Karpas-422 (cell line): ENCODE measurements around the gene INTS12. TPM values are rescaled to one million over a fixed set of nuclear protein-coding genes. Genes with fewer than 3 reads are reported as not detected.

Experiments used
- DNase-seq: peaks from one replicate; pipeline ENCODE4 v3.0.0-alpha.2; 2015
- H2AFZ ChIP-seq: fragments of 200-600 bp; sonication (generic); 2 replicates; pipeline ENCODE4 v1.6.1; 2014; ENCODE audit warnings: antibody characterized with exemption, low read length, mixed read lengths
- H3K27ac ChIP-seq: fragments of 200-600 bp; sonication (generic); 2 replicates; pipeline ENCODE4 v1.5.1; 2014; ENCODE audit warnings: mild to moderate bottlenecking, low read length, moderate library complexity
- H3K27me3 ChIP-seq: fragments of 200-600 bp; sonication (generic); 2 replicates; pipeline ENCODE4 v1.6.1; 2014; ENCODE audit warnings: low read length, mixed read lengths
- H3K36me3 ChIP-seq: fragments of 200-600 bp; sonication (generic); 2 replicates; pipeline ENCODE4 v1.6.1; 2014; ENCODE audit warnings: low read length, mixed read lengths; ENCODE audit not compliant: insufficient read depth
- H3K4me1 ChIP-seq: fragments of 200-600 bp; sonication (generic); 2 replicates; pipeline ENCODE4 v1.6.1; 2014; ENCODE audit warnings: mild to moderate bottlenecking, low read length, mixed read lengths
- H3K4me2 ChIP-seq: fragments of 200-600 bp; sonication (generic); 2 replicates; pipeline ENCODE4 v1.6.1; 2014; ENCODE audit warnings: low read length, low read depth, mild to moderate bottlenecking; ENCODE audit not compliant: poor library complexity, severe bottlenecking
- H3K4me3 ChIP-seq: fragments of 200-600 bp; sonication (generic); 2 replicates; pipeline ENCODE4 v1.5.1; 2014; ENCODE audit warnings: mild to moderate bottlenecking, antibody characterized with exemption, low read length, mixed read lengths
- H3K79me2 ChIP-seq: fragments of 200-600 bp; sonication (generic); 2 replicates; pipeline ENCODE4 v1.6.1; 2014; ENCODE audit warnings: mild to moderate bottlenecking, low read length, mixed read lengths
- H3K9ac ChIP-seq: fragments of 200-600 bp; sonication (generic); 2 replicates; pipeline ENCODE4 v1.6.0; 2014; ENCODE audit warnings: low read length
- H3K9me2 ChIP-seq: fragments of 200-600 bp; sonication (generic), shearing (Covaris generic); replicated peaks from 2 replicates; pipeline ENCODE4 v1.6.0; 2014; ENCODE audit warnings: mild to moderate bottlenecking, low read length, moderate library complexity; ENCODE audit not compliant: insufficient read depth
- H3K9me3 ChIP-seq: fragments of 300-700, 200-600 bp; sonication (generic); 2 replicates; pipeline ENCODE4 v1.6.1; 2014; ENCODE audit warnings: low read length, mixed read lengths
- H4K20me1 ChIP-seq: fragments of 200-600 bp; sonication (generic); 2 replicates; pipeline ENCODE4 v1.6.1; 2014; ENCODE audit warnings: mild to moderate bottlenecking, antibody characterized with exemption, low read length, low read depth; ENCODE audit not compliant: insufficient read depth
- total RNA-seq: library from RNA; depleted of rRNA; stranded (reverse); fragments of >200 nt; shearing (Covaris generic); gene quantifications from 2 replicates; pipeline ENCODE4 v1.2.3, GENCODE V29; 2014; ENCODE audit warnings: low replicate concordance

INTS12 gene
- total RNA-seq, 1 experiment from 2014 or later, result 25.3 TPM

DNA sequence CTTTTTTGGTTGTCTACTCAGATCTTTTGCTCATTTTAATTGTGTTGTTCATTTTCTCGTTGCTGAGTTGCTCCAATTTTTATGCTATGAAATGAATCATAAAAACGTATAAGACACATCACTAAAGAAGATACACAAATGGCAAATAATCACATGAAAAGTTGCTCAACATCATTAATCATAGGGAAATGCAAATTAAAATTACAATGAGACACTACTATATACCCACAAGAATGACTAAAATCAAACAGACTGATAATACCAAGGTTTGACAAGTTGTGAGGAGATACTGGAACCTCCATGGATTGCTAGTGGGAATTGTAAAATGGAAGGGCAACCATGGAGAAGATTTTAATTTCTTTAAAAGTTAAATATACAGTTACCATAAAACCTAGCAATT is 17.1 kb upstream of the INTS12 start:
- Histone ChIP-seq H3K9me3 (peaks cover 3% of the 10 kb centered on the region; the same call in 1 of the 2 replicates), H2AFZ (no peak overlapping the region), H3K9ac (no peak overlapping the region), H3K27ac (no peak overlapping the region), H3K4me2 (no peak overlapping the region), H3K79me2 (peaks cover 16% of the 10 kb centered on the region), H3K36me3 (peaks cover 53% of the 10 kb centered on the region), H3K27me3 (no peaks in the 10 kb centered on the region), H3K4me1 (peaks cover 9% of the 10 kb centered on the region), H3K4me3 (no peak overlapping the region), H3K9me2 (no peaks in the 10 kb centered on the region), H4K20me1 (no peaks in the 10 kb centered on the region)
- no peak for DNase-seq

DNA sequence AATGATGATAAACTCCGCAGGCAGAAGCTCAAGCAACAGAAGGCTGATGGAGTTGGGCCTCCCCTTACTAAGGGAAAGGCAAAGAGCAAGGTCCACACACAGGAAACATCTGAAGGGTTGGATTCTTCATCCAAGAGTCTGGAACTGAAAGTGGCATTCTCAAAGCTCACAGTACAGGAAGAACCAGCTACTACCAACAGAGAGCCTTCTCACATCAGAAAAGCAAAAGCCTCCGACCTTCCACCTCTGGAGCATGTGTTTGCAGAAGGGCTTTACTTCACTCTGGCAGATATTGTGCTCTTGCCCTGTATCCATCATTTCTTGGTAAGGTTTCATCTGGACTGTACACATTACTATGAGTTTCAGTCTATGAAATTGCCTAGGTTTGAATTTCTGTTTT is 10.7 kb upstream of the INTS12 start:
- Histone ChIP-seq H2AFZ (no peak overlapping the region), H3K27ac (no peak overlapping the region), H3K4me2 (no peak overlapping the region), H3K27me3 (no peaks in the 10 kb centered on the region), H3K4me3 (no peak overlapping the region), H3K9me2 (no peaks in the 10 kb centered on the region), H4K20me1 (no peaks in the 10 kb centered on the region), H3K9me3 (no peaks in the 10 kb centered on the region), H3K4me1 (peaks cover 20% of the 10 kb centered on the region), H3K9ac (no peak overlapping the region), H3K36me3 (peaks cover 22% of the 10 kb centered on the region; the same call in 1 of the 2 replicates), H3K79me2 (peaks cover 54% of the 10 kb centered on the region)
- no peak for DNase-seq

DNA sequence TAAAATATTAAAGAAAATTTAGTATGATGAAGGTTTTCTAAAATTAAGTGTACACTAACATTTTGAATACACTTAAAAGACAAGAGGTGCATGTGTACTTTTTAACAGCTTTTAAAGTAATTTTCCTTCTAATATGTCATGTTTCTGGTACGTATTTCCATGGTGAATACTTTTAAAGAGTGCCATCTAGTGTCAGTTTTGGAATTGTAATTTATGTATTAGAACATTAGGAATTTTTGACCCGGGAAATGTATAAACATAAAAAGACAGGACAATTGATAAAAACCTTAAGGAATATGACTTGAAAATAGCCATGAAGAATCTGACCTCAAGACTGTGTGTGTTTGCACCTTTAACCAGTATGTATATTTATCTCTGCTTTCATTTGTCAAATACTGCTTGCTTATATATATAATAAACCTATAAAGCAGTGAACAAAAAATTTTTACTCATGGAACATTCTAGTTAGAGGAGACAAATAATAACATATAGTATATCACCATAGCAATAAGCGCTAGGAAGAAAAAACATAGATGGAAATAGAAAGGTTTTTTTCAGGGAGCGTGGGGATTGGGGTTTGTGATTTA is 7.3 kb upstream of the INTS12 start:
- H3K79me2 ChIP-seq, result peaks cover 65% of the 10 kb centered on the region
- no peaks in the 10 kb centered on the region for H3K9me3 ChIP-seq
- H3K9me2 ChIP-seq, result no peaks in the 10 kb centered on the region
- no peak overlapping the region for H2AFZ ChIP-seq
- H3K4me3 ChIP-seq, result no peak overlapping the region
- H3K4me2 ChIP-seq, result no peak overlapping the region
- DNase-seq, result peak; percentile 49
- no peak overlapping the region for H3K9ac ChIP-seq
- H3K27me3 ChIP-seq, result no peaks in the 10 kb centered on the region
- peaks cover 7% of the 10 kb centered on the region; the same call in 1 of the 2 replicates for H3K36me3 ChIP-seq
- H3K27ac ChIP-seq, result no peak overlapping the region
- no peaks in the 10 kb centered on the region; the same call in 1 of the 2 replicates for H4K20me1 ChIP-seq
- H3K4me1 ChIP-seq, result peaks cover 44% of the 10 kb centered on the region

DNA sequence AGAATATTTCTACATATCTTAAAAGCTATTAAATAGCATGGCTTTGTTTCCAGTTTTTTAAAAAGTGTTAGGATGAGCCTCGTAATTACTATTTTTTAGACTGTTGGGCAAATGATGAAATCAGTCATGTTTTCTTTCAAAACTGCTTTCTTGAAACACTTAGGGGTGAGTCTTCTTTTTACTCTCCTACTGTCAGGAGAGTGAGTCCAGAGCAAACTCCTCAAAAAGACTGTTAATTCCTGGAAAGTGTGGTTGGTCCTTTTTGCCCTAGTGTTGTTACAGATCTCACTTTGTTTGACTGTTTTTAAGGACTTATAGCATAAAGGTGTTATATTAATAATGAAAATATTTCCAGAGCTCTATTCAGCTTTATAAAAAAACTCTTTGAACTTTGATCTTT is 6.4 kb upstream of the INTS12 start:
- Histone ChIP-seq H3K36me3 (peaks cover 7% of the 10 kb centered on the region; the same call in 1 of the 2 replicates), H3K9me2 (no peaks in the 10 kb centered on the region), H2AFZ (no peak overlapping the region), H3K9me3 (no peaks in the 10 kb centered on the region), H3K79me2 (peaks cover 69% of the 10 kb centered on the region), H4K20me1 (no peaks in the 10 kb centered on the region; the same call in 1 of the 2 replicates), H3K4me3 (0 out of 2 replicates have a peak overlapping the region, but pooled peaks have one; percentile 17), H3K9ac (no peak overlapping the region), H3K4me2 (peak overlapping the region; percentile 77), H3K4me1 (peaks cover 50% of the 10 kb centered on the region), H3K27ac (peak overlapping the region; percentile 40), H3K27me3 (no peaks in the 10 kb centered on the region)
- DNase-seq, result no peak

DNA sequence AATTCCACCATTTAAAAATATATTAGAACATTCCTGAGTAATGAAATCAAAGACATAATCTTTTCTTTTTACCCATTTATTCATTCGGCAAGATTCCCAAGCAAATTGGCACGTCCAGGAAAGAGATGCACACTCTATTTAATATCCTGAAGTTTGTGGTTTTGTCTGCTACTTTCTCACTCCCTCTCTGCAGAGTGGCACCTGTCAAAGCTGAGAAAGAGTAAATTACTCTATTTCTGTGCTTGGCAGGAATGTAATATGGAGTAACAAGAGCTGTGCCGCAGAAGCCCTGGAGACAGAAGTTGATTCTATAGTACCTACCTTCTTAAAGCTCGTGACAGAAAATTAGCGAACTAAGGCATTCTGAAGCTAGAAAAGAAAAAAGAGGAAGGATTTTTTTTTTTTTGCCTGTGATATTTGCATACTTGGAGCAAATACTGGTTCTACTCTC is 5.6 kb upstream of the INTS12 start:
- Histone ChIP-seq H3K36me3 (peaks cover 1% of the 10 kb centered on the region; the same call in 1 of the 2 replicates), H3K9me3 (no peaks in the 10 kb centered on the region), H3K27me3 (no peaks in the 10 kb centered on the region), H3K4me1 (peaks cover 56% of the 10 kb centered on the region), H3K9ac (peak overlapping the region; percentile 48), H3K4me3 (peak overlapping the region; percentile 52), H3K9me2 (no peaks in the 10 kb centered on the region), H3K27ac (peak overlapping the region; percentile 65), H4K20me1 (no peaks in the 10 kb centered on the region; the same call in 1 of the 2 replicates), H2AFZ (no peak overlapping the region), H3K4me2 (peak overlapping the region; percentile 77), H3K79me2 (peaks cover 77% of the 10 kb centered on the region)
- DNase-seq, result peak; percentile 94

DNA sequence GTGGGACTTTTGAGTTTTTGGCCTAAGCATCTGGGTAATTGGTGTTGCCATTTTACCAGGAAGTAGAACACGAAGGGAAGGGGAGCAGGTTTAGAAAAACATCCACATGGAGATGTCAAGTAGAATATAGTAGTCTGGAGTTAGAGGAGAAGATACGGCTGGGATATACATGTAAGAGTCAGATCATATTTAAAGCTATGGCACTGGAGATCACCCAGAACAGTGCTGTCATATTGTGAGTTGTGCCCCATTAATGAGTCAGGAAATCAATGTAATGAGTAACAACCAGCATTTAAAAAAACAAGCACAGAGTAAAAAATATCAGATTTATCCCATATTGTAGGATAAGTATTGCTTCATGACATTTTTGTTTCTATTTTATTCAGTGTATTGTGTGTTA is 4.3 kb upstream of the INTS12 start:
- H3K9me3 ChIP-seq, result no peaks in the 10 kb centered on the region
- no peak overlapping the region for H2AFZ ChIP-seq
- H3K4me2 ChIP-seq, result no peak overlapping the region
- H3K4me1 ChIP-seq, result peaks cover 56% of the 10 kb centered on the region
- no peaks in the 10 kb centered on the region for H3K9me2 ChIP-seq
- H4K20me1 ChIP-seq, result no peaks in the 10 kb centered on the region; the same call in 1 of the 2 replicates
- H3K27ac ChIP-seq, result no peak overlapping the region
- H3K9ac ChIP-seq, result no peak overlapping the region
- H3K79me2 ChIP-seq, result peaks cover 84% of the 10 kb centered on the region
- no peaks in the 10 kb centered on the region for H3K27me3 ChIP-seq
- no peak for DNase-seq
- H3K36me3 ChIP-seq, result no peaks in the 10 kb centered on the region; the same call in 1 of the 2 replicates
- no peak overlapping the region for H3K4me3 ChIP-seq

DNA sequence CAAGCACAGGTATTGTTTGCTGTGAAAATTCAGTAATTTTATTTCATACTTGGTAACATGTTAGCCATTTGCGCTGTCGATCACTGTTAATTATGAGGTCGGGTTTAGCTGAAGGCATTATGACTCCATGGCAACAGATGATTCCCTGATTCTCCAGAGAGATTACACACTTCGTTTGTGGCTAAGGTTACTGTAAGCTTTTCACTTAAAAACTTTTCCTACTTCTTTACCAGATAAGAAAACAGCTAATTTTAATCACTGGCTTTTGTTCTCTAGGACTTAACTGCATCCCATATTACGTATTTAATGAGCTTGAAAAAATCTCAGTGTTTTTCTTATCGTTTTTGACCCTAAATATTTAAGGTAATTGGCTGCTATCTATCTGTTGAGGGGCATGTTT is 2.2 kb upstream of the INTS12 start:
- Histone ChIP-seq H3K27ac (no peak overlapping the region), H3K4me1 (peaks cover 68% of the 10 kb centered on the region), H3K27me3 (no peaks in the 10 kb centered on the region), H3K4me2 (peak overlapping the region; percentile 23), H4K20me1 (no peaks in the 10 kb centered on the region; the same call in 1 of the 2 replicates), H3K4me3 (no peak overlapping the region), H3K79me2 (peaks cover 85% of the 10 kb centered on the region), H3K9me3 (no peaks in the 10 kb centered on the region), H3K9me2 (no peaks in the 10 kb centered on the region), H3K9ac (no peak overlapping the region), H3K36me3 (0 out of 2 replicates have a peak, but pooled peaks cover 4% of the 10 kb centered on the region), H2AFZ (no peak overlapping the region)
- DNase-seq, result no peak

DNA sequence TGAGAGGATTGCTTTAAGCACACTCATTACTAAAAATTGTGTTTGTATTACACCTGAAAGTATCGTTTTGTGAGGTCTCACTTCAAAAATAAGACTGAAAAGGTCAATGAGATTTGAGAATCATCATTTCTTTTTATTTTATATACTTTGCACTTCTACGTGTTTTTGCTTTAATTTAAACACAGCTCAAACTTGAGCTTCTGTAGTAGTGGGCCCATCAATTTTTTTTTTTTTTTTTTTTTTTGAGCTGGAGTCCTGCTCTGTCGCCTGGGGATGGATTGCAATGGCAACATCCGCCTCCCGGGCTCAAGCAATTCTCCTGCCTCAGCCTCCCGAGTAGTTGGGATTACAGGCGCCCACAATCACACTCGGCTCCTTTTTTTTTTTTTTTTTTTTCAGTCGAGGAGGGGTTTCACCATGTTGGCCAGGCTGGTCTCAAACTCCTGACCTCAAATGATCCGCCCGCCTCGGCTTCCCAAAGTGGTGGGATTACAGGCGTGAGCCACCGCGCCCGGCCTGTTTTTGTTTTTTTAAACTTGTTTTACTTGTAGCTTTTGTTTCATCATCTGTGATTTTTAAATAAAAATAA is 1.6 kb upstream of the INTS12 start:
- Histone ChIP-seq H3K27ac (no peak overlapping the region), H3K4me3 (peak overlapping the region; percentile 93), H3K27me3 (no peaks in the 10 kb centered on the region), H3K4me2 (peak overlapping the region; percentile 95), H3K9ac (peak overlapping the region; percentile 77), H4K20me1 (no peaks in the 10 kb centered on the region; the same call in 1 of the 2 replicates), H3K79me2 (peaks cover 88% of the 10 kb centered on the region), H3K4me1 (peaks cover 66% of the 10 kb centered on the region), H2AFZ (no peak overlapping the region), H3K9me3 (no peaks in the 10 kb centered on the region), H3K9me2 (no peaks in the 10 kb centered on the region), H3K36me3 (peaks cover 7% of the 10 kb centered on the region; the same call in 1 of the 2 replicates)
- no peak for DNase-seq
